ENCODE data around the gene AFDN. TPM values are rescaled to one million over a fixed set of nuclear protein-coding genes. Genes with fewer than 3 reads are reported as not detected.

Gene AFDN
- total RNA-seq, 1 donor from 2014 or later, result 102 TPM

DNA sequence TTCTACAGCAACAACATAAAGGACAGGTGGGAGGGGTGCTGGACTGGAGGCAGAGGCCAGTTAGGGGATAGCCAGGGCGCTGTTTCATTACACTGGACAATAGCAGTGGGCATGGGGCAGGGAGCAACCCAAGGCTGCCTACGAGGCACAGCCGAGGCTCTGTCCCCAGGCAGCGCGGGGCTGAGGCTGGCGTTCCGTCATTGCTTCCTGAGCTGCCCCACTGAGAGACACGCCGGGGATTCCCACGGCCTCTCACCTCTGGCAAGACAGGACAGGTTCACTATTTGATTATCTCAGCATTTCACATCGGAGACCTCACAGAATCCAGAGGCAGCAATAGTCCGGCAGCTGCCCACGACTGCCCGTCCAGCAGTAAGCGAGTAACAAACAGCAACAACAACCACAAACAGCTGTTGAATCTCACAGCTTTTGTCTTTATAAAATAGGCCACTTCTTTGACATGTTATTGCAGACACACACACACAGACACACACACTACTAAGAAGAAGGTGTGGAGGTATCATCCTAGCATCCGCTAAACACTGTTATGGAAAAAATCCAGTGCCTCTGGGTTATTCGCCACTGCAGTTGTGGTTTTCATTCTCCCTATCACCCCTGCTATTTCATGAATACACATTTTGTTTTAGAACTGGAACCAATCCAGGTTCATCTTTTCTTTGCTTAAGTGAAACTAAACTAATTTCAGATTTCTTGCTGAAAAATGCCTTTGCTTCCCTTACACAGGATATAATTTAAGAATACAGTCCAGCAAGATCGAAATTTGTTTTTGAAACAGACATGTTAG is 190.2 kb downstream of the AFDN start:
- peaks cover 11% of the 10 kb centered on the region for H3K9me3 ChIP-seq (ENCODE audit: insufficient read depth, low read depth, low read length)
- H4K20me1 ChIP-seq (ENCODE audit: insufficient read depth, low read length), result no peaks in the 10 kb centered on the region
- Mint-ChIP-seq H3K4me1 (ENCODE audit: low read depth, unreplicated experiment) (no peaks in the 10 kb centered on the region), H3K27ac (ENCODE audit: unreplicated experiment) (no peak overlapping the region), H3K9me3 (ENCODE audit: unreplicated experiment) (peaks cover 28% of the 10 kb centered on the region), H3K36me3 (ENCODE audit: low read depth, unreplicated experiment) (peaks cover 3% of the 10 kb centered on the region), H3K4me3 (ENCODE audit: unreplicated experiment) (no peak overlapping the region), H3K27me3 (ENCODE audit: low read depth, unreplicated experiment) (peaks cover 9% of the 10 kb centered on the region)
- no peaks in the 10 kb centered on the region for H3K79me2 ChIP-seq (ENCODE audit: insufficient read depth, low read length)
- H3K27me3 ChIP-seq (ENCODE audit: insufficient read depth, low read length), result peaks cover 26% of the 10 kb centered on the region
- no peak for FAIRE-seq
- no peak for TF ChIP-seq EZH2 (IDR thresholded peaks at IDR 0.05; ENCODE audit: insufficient read depth, low read length)
- TF ChIP-seq, protein P1, sequence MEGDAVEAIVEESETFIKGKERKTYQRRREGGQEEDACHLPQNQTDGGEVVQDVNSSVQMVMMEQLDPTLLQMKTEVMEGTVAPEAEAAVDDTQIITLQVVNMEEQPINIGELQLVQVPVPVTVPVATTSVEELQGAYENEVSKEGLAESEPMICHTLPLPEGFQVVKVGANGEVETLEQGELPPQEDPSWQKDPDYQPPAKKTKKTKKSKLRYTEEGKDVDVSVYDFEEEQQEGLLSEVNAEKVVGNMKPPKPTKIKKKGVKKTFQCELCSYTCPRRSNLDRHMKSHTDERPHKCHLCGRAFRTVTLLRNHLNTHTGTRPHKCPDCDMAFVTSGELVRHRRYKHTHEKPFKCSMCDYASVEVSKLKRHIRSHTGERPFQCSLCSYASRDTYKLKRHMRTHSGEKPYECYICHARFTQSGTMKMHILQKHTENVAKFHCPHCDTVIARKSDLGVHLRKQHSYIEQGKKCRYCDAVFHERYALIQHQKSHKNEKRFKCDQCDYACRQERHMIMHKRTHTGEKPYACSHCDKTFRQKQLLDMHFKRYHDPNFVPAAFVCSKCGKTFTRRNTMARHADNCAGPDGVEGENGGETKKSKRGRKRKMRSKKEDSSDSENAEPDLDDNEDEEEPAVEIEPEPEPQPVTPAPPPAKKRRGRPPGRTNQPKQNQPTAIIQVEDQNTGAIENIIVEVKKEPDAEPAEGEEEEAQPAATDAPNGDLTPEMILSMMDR (IDR thresholded peaks at IDR 0.05; ENCODE audit: insufficient read depth, low read depth, low read length), result no peak
- no peaks in the 10 kb centered on the region for H3K4me1 ChIP-seq (ENCODE audit: insufficient read depth, low read length)
- H3K4me2 ChIP-seq (ENCODE audit: low read length), result no peak overlapping the region
- no peak overlapping the region for H2AFZ ChIP-seq (ENCODE audit: low read depth, low read length)
- H3K4me3 ChIP-seq (ENCODE audit: insufficient read depth, low read depth, low read length), result no peak overlapping the region
- DNase-seq (ENCODE audit: low read depth), result peak; percentile 34
- H3K36me3 ChIP-seq (ENCODE audit: insufficient read depth, low read length), result no peaks in the 10 kb centered on the region
- no peak overlapping the region for H3K27ac ChIP-seq (ENCODE audit: low read depth, low read length)
- no peak overlapping the region for H3K9ac ChIP-seq (ENCODE audit: low read length)

- Histone ChIP-seq H3K27me3 (ENCODE audit: insufficient read depth, low read length) (peaks cover 26% of the 10 kb centered on the region), H3K79me2 (ENCODE audit: insufficient read depth, low read length) (no peaks in the 10 kb centered on the region), H3K9ac (ENCODE audit: low read length) (no peak overlapping the region), H3K4me1 (ENCODE audit: insufficient read depth, low read length) (no peaks in the 10 kb centered on the region), H4K20me1 (ENCODE audit: insufficient read depth, low read length) (no peaks in the 10 kb centered on the region), H2AFZ (ENCODE audit: low read depth, low read length) (no peak overlapping the region), H3K4me2 (ENCODE audit: low read length) (no peak overlapping the region), H3K4me3 (ENCODE audit: insufficient read depth, low read depth, low read length) (no peak overlapping the region), H3K9me3 (ENCODE audit: insufficient read depth, low read depth, low read length) (peaks cover 5% of the 10 kb centered on the region), H3K36me3 (ENCODE audit: insufficient read depth, low read length) (no peaks in the 10 kb centered on the region), H3K27ac (ENCODE audit: low read depth, low read length) (no peak overlapping the region)
- FAIRE-seq (no peak), DNase-seq (ENCODE audit: low read depth) (no peak)
- no peak for TF ChIP-seq EZH2 (IDR thresholded peaks at IDR 0.05; ENCODE audit: insufficient read depth, low read length)
- TF ChIP-seq, protein P1 (IDR thresholded peaks at IDR 0.05; ENCODE audit: insufficient read depth, low read depth, low read length), result no peak
- Mint-ChIP-seq H3K36me3 (ENCODE audit: low read depth, unreplicated experiment) (peaks cover 3% of the 10 kb centered on the region), H3K4me1 (ENCODE audit: low read depth, unreplicated experiment) (no peaks in the 10 kb centered on the region), H3K27ac (ENCODE audit: unreplicated experiment) (no peak overlapping the region), H3K27me3 (ENCODE audit: low read depth, unreplicated experiment) (peaks cover 9% of the 10 kb centered on the region), H3K9me3 (ENCODE audit: unreplicated experiment) (peaks cover 26% of the 10 kb centered on the region), H3K4me3 (ENCODE audit: unreplicated experiment) (no peak overlapping the region)
Measured at GRCh38 chr6:168017629-168018028, 190.9 kb downstream of the AFDN start.

DNA sequence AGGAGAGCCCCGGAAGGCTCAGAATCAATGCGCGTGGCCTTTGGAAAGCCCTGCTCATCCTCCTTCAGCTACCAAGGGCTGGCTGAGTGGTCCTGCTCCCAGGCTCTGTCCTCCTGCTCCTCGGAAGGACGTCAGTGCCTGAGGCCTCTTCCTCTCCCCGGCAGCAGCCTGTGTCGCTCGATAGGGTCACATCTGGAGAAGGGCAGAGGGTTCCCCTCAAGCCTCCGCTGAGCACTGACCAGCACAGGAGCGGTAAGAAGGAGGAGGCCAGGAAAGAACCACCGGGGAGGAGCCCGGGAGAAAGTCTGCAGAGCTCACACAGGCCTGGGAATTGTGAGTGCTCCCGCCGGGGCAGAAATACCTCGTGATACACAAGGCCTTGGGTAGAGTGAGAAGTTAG is 192.0 kb downstream of the AFDN start:
- H3K4me3 Mint-ChIP-seq (ENCODE audit: unreplicated experiment), result no peak overlapping the region
- H3K36me3 ChIP-seq (ENCODE audit: insufficient read depth, low read length), result no peaks in the 10 kb centered on the region
- FAIRE-seq (no peak), DNase-seq (ENCODE audit: low read depth) (no peak)
- no peaks in the 10 kb centered on the region for H4K20me1 ChIP-seq (ENCODE audit: insufficient read depth, low read length)
- no peak overlapping the region for H2AFZ ChIP-seq (ENCODE audit: low read depth, low read length)
- no peak overlapping the region for H3K9ac ChIP-seq (ENCODE audit: low read length)
- no peaks in the 10 kb centered on the region for H3K9me3 ChIP-seq (ENCODE audit: insufficient read depth, low read depth, low read length)
- peaks cover 22% of the 10 kb centered on the region for H3K9me3 Mint-ChIP-seq (ENCODE audit: unreplicated experiment)
- H3K79me2 ChIP-seq (ENCODE audit: insufficient read depth, low read length), result no peaks in the 10 kb centered on the region
- H3K4me3 ChIP-seq (ENCODE audit: insufficient read depth, low read depth, low read length), result no peak overlapping the region
- peaks cover 26% of the 10 kb centered on the region for H3K27me3 ChIP-seq (ENCODE audit: insufficient read depth, low read length)
- no peak overlapping the region for H3K27ac Mint-ChIP-seq (ENCODE audit: unreplicated experiment)
- no peak overlapping the region for H3K27ac ChIP-seq (ENCODE audit: low read depth, low read length)
- H3K4me2 ChIP-seq (ENCODE audit: low read length), result no peak overlapping the region
- TF ChIP-seq, protein P1 (IDR thresholded peaks at IDR 0.05; ENCODE audit: insufficient read depth, low read depth, low read length), result no peak
- no peak for TF ChIP-seq EZH2 (IDR thresholded peaks at IDR 0.05; ENCODE audit: insufficient read depth, low read length)
- no peaks in the 10 kb centered on the region for H3K4me1 ChIP-seq (ENCODE audit: insufficient read depth, low read length)
- H3K27me3 Mint-ChIP-seq (ENCODE audit: low read depth, unreplicated experiment), result peaks cover 8% of the 10 kb centered on the region
- peaks cover 3% of the 10 kb centered on the region for H3K36me3 Mint-ChIP-seq (ENCODE audit: low read depth, unreplicated experiment)
- H3K4me1 Mint-ChIP-seq (ENCODE audit: low read depth, unreplicated experiment), result no peaks in the 10 kb centered on the region

Data from astrocyte (in vitro differentiated cells and primary cell).